SK-MEL-5 (cell line): Measurements from ENCODE around the gene ANK3. TPM values are rescaled to one million over a fixed set of nuclear protein-coding genes. Genes with fewer than 3 reads are reported as not detected.

Experiments used
- DNase-seq: peaks from one replicate; pipeline ENCODE4 v3.0.0-alpha.2; 2016; ENCODE audit warnings: low read depth, low spot score
- in situ Hi-C: cut with HindIII; loops from 2 replicates; pipeline ENCODE4 v1.10.0; 2016; ENCODE audit warnings: low sequenced_read_pairs, high pct_unique_total_duplicates, low pct_unique_long_range_greater_than_20kb
- total RNA-seq: library from RNA; depleted of rRNA; stranded (reverse); fragments of >200 nt; shearing (Covaris generic); gene quantifications from 2 replicates; pipeline ENCODE4 v1.2.3, GENCODE V29; 2014

ANK3 gene
- total RNA-seq, 1 experiment from 2014 or later = 2.0 TPM

DNA sequence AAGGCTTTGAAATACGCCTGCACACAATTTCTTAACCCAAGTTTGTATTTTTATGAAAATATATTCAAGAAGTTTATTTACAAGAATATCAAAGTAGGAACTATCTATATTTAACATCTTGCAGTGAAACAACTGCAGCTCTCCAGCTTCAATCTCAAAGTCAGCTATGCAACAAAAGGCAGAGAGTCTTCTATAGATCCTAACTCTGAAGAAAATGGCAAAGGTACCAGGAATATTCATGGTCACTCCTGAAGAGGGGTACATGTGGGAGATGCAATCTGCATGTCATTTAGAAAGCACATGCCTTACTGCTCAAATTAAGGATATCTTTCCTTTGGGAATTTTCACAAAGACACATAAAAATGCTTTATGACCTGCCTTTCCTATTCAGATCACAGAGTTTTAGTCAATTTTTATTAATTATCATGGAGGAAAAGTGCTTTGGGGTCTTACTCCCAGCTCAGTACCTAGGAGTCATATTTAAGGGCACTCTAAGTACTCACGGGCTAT, 1.5 kb downstream of the ANK3 start:
- in situ Hi-C loops = no loop called here
- DNase-seq = no peak

DNA sequence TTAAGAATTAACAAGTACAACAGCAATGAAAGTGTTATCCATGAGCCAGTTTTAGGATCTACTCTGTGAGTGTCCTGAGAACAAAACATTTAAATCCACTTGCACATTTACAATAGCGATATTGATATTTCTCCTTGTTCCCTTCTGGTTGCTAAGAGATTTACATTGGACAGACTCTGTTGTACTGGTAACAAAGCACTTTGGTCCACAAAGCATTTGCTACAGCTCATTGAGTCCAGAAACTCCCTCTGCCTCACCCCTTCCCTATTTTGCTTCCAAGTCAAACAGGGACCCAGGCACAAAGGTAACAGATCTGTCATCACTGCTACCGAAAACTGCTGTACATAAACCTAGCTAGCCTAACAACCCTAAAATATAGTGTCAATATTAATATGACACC, 2.1 kb downstream of the ANK3 start:
- in situ Hi-C loops = no loop called here
- DNase-seq = no peak

DNA sequence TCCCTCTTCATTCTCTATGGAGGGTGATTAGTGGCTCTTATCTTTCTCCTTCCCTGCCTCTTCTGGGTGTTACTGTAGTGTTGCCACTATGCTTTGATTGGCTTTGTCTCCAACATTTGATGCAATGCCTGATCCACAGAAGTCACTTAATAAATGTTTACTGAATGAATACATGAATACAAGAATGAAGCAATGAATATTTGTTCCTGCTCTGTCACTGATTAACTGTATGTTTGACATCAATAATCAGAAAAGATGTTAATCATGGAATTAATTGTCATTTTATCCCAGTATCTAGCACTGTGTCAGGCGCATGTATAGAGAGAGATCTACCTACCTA, 4.3 kb downstream of the ANK3 start:
- in situ Hi-C loops = no loop called here
- DNase-seq = no peak

DNA sequence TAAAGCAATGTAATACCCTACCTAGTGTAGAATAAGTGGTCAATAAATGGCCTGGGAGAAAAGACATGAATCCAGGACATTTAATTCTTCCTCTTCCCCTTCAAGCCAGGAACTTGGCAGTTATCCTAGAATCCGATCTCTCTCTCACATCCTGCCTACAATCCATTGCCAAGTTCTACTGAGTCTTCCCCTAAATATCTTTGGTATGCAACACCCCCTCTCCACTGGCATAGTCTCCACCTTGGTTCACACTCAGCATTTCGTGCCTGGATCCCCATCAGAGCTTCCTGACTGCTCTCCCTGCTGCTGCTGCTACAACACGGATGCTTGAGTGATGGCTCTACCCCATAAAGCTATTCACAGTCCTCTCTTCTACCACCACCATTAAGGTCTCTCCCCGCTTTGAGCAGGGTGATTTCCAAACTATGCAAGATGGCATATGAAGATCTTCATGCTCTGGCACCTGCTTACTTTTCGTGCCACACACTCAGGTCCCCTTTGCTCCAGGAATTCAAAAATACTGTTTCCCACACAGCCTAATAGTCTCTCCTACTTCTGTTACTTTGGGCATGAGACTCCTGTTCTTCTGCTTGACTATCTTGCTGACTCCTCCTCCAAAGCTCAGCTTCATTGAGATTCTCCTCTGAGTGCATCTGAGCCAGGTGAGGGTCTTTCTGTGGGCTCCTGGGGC, 4.8 kb downstream of the ANK3 start:
- in situ Hi-C loops = no loop called here
- no peak for DNase-seq

DNA sequence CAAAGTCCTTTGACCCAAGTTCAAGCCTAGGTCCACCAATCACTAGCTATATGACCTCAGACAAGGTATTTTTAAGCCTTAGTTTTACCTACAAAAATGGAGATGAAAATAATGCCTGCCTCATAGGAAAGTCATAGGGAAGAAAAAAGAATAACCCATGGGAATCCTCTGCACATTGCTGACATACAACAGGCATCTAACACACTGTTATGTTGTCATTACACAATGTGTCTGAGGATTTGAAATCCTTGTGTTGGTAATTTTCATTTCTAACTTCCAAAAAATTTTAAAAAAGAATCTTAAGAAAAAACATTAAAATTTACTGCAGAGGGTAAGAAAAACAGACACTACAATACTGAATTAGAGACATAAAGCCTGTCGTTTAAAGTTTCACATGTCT, 5.7 kb downstream of the ANK3 start:
- in situ Hi-C loops = no loop called here
- DNase-seq = no peak

DNA sequence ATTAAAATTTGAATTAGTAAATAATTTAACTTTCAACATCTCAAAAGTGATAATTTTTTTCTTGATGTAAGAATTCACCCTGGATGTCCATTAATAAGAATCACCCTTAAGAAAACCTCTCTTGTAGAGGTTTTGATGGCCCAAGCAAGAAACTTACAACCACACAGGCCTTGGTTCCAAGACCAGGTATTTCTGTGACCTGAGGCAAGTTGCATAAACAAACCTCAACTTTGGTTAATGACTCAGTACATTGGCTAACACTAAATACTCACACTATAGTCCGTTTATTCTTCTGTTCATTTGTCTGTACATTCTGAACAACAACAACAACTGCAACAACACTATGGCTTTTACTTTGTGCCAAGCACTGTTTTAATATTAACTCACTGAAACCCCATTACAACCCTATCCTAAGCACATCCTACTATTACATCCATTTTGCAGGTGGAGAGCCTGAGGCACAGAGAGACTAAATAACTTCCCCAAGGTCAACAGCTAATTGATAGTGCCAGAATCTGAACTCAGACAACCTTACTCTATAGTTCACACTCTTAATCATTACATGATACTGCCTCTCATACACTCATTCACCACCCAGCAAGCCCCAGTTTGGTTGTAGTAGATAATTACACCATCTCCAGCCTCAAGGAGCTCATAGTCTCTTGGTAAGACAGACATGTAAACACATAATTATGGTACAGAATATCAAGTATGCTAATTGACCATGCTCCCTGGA, 6.6 kb downstream of the ANK3 start:
- no peak for DNase-seq

DNA sequence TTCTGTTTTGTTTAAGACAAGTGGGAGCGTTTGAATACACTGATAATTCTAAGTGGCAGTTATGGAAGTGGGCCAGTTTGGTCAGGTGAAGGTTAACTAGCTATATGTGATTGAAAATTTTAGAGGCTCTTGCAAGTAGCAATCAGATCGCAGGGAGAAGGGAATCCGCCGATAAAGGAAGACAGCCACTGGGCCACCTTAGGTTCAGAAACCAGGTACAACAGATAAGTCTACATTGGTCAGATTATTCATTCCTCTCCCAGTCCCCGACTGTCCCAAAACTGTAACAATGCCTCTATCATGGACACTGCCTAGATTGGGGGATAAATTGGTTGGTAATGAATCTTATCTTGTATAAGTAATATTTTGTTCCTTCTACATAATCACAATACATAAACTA, 8.9 kb downstream of the ANK3 start:
- in situ Hi-C loops = no loop called here
- no peak for DNase-seq

More for the DNA sequence above, 6.6 kb downstream of the ANK3 start:
- in situ Hi-C loops = no loop called here

DNA sequence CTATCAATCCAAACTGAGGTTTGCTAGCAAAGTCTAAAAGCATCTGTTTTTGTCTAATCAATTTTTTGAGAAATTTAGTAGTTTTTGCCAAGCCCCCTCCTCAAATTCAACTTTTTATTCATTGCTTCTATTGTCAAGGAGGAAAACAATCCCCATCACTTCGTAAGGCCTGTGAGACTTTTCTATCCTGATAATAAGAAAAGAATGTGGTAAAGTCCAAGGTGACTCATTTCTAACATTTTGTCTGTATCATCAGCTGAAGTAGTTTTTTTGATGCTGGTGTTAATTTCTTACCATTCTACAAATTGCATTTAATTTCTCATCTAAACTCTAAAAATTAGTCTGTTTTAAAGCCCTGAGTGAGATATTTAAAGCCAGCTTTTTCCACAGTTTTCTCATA, 11.7 kb downstream of the ANK3 start:
- in situ Hi-C loops = no loop called here
- no peak for DNase-seq

DNA sequence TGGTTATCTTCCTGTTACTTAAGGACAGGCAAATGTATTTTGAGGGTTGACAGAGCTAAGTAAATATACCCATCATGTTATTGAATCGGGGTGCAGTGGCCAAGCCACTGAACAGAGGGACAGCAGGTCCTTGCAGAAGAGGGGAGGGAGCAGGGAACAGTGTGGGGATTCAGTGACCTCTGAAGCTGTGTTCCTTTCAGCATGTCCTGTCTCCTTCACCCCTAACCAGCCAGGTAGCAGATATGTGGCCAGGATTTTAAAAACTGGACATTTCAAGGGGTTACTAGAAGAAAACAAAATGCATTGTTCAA, 12.7 kb downstream of the ANK3 start:
- in situ Hi-C loops = no loop called here

DNA sequence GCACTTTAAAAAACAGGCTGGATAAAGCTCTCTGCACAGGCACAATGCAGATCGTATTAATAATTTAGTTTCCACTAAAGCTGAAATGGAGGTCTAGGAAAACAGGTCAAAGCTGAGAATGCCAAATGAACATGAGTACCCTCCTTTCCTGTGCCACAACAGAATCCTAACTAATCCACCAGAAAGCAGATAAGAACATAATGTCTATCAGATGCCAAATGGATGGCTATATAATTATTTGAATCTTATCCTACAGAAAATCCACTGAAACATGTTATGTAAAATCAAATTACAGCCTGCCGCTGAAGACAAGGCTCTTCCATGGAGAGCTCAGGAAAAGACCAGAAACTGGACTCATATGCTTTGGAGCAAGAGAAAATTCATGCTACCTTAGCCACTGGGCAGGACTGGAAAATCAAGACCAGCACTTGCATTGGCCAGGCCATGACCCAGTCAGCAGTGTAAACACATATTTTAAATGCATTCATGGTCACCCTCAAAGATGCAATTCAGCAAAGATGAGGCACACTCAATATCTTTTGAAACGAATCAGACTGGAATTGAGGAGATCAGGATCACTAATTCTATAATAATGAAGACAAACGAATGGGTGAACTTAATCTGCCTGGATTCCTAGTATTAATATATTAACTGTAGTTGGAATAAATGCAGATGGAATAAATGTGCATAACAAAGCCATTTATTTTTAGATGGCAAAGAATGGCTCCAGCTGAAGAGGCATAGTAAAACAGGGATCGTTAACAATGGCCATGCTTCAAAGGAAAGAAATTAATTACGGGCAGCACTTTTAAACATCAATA, 13.2 kb downstream of the ANK3 start:
- in situ Hi-C loops = no loop called here
- no peak for DNase-seq

More for the DNA sequence above, 12.7 kb downstream of the ANK3 start:
- no peak for DNase-seq

DNA sequence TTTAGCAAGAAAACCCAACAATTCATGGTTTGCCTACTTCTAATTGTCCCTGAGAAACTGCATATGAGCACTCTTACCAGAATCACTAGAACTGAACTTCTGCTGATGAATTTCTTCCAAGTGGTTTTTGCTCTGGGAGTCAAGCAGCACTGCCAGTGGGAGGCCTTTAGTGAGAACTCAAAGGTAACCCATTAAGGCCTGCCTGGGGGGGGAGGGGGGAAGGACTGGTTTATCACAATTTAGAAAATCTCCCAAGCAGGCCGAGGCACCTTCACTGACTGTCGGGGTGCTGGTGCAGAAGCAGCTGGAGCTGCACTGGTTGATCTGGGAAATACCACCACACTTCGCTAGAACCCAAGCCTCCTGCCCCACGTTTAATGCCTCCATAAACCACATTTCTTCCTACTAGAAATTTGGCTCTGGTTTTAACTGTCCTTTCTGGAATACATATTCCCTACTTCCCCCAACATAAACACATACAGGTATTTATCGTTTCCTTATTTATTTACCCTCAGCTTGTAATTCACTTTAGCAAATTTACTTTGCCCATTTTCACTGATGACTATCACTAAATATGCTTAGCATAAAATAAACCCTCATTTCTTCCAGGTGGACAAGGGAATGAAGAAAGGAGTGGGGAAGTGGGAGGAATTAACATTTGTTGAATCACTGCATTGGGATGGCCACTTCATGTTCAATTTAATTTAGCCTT, 14.2 kb downstream of the ANK3 start:
- in situ Hi-C loops = no loop called here
- DNase-seq = no peak

DNA sequence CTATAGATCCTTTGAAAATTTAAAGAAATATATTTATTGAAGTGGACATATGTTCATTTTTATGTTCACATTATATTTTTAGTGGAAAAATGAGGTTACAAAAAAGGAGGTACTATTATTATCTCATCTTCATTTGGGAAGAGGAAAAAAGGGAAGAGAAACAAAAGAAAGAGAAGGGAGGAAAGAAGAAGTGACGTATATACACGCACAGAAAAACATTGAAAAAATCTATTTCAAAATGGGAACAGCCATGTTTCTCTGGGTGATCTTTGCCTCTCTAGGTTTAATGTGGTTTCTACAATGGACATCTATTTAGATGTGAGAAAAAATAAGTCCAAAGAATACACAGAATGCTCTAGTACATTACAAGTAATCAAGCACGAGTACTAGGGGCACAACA, 14.8 kb downstream of the ANK3 start:
- in situ Hi-C loops = no loop called here
- no peak for DNase-seq

DNA sequence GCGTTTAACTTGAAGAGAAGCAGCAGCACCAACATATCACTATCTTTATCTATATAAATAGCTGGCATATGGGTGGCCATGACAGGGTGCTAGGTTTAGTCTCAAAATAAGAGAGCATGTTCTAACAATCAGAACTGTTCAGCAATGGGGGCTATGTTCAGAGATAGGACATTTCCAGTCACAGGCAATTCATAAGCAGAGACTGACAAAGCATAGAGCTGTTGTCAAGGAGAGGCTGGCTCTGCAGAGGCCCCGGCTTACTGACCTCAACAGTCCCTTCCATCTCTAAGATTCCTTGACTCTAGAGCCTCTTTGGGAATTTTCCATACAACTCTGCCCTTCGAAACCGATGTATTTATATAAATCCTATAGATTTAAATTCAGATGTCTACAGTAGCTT, 17.2 kb downstream of the ANK3 start:
- in situ Hi-C loops = no loop called here
- DNase-seq = no peak

DNA sequence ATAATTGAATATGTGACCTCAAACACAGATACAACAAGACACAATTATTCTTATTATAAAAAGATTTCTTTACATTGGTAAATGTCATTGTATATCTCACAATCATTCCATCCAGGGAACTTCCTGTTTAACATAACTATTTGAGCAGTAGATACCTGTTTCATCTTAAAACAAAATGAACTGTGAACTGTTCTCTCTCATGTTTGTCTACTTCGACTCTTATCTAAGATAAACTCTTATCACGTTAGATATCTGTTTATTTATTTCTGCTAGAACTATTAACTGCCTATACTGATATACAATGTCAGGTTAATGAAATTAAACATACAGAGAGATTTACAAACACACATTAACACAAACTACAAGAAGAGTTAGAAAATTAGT, 20.1 kb downstream of the ANK3 start:
- DNase-seq = no peak

DNA sequence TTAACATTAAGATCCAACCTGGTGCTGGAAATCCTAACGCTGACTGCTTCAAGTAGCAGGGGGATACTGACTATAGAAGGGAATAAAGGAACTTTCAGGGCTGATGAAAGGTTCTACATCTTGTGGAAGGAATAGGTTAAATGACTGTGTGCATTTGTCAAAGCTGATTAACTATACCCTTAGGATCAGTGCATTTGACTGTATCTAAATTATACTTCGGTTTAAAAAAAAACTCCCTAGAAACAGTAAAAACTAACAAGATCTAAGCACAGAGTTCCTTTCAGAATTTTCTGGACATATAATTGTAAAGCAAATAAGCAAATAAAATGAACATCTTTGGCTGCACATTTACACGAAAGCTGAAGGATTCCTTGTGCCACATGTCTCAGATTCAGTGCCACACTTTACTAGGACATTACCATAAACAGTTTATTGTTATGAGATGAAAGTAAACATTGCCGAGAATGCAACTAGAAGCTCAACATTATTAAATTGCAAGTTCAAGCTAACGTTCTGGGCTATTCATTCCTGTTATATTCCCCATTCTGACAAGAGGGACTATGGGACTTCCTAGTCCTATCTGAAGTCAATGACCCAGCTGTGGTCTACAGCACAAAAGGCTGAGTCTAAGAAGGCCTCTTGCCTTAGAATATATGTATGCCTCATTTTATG, 20.7 kb downstream of the ANK3 start:
- in situ Hi-C loops = no loop called here
- DNase-seq = no peak

More for the DNA sequence above, 20.1 kb downstream of the ANK3 start:
- in situ Hi-C loops = no loop called here

DNA sequence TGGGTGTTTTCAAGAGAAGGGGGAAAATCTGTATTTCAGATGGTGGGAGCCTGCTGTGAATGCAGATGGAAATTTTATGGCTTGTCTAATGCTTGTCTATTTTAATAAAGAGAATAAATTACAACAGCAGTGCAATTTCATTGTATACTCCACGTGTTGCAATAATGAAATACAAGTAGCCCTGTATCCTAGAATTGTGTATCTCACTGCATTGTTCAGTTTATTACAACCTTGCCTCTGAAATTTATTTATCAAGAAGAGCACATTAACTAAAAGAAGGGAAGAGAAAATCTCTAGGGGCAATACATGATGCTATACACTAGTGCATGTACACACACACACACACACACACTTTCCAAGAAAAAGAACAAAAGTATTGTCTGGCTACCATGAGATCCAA, 21.8 kb downstream of the ANK3 start:
- in situ Hi-C loops = no loop called here
- DNase-seq = no peak

DNA sequence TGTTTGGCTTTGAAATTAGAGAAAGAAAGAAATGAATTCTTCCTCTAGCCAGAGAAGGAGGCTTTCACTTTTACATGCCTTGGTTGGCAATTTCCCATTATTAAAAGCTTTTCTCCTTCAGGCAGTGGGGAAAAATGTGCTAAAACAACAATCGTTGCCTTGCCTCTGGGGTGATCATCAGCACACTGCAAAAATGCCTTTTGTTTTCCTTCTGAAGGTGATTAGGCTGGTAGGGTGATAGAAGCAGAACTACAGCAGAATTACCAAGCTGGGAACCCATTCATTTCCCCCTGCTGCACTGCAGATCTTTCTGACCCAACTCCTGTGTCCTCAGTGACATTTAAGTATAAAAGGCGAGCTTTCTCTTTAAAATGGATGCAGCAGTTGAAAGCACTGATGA, 22.2 kb downstream of the ANK3 start:
- in situ Hi-C loops = no loop called here
- DNase-seq = no peak

DNA sequence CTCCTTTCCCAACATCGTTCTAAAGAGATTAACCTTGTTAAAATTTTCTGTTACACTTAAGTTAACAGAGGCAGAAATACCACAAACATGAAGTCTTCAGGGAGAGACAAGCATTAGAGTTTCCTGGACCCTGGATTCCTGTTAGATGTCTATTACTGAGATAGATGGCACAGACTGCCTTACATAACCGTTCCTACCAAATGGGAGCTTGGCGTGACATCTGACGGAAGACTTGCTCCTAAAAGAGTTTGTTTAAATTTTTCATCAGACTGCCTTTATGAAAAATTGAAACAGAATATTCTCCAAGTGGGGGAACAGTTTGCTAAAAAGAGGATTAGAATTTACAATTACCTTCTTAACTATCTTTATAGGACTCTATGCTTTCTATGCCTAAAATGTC, 22.7 kb downstream of the ANK3 start:
- no peak for DNase-seq
- in situ Hi-C loops = no loop called here
